Chondrocyte (in vitro differentiated cells): ENCODE results near the gene FAT1. TPM values are rescaled to one million over a fixed set of nuclear protein-coding genes. Genes with fewer than 3 reads are reported as not detected.

Experiments
- DNase-seq: peaks from one replicate; pipeline ENCODE4 v3.0.0; 2021; ENCODE audit warnings: mixed read lengths, low spot score
- H3K27ac Mint-ChIP-seq: one replicate; pipeline ENCODE4 v1.8.0; 2021; ENCODE audit warnings: mild to moderate bottlenecking, moderate library complexity, mixed read lengths; ENCODE audit not compliant: unreplicated experiment
- H3K27me3 Mint-ChIP-seq: 2 replicates; pipeline ENCODE4 v1.8.0; 2021; ENCODE audit warnings: low read depth, mixed read lengths
- H3K36me3 Mint-ChIP-seq: 2 replicates; pipeline ENCODE4 v1.8.0; 2021; ENCODE audit warnings: low read depth, mixed read lengths
- H3K4me1 Mint-ChIP-seq: 2 replicates; pipeline ENCODE4 v1.8.0; 2021; ENCODE audit warnings: low read depth, mild to moderate bottlenecking, mixed read lengths
- H3K4me3 Mint-ChIP-seq: one replicate; pipeline ENCODE4 v1.8.0; 2021; ENCODE audit warnings: mild to moderate bottlenecking, moderate library complexity, mixed read lengths; ENCODE audit not compliant: unreplicated experiment
- H3K9me3 Mint-ChIP-seq: 2 replicates; pipeline ENCODE4 v1.8.0; 2021; ENCODE audit warnings: low read depth, mixed read lengths
- total RNA-seq: library from RNA; stranded (reverse); gene quantifications from 3 replicates; pipeline ENCODE4 v1.2.1, GENCODE V29; 2021
- TF ChIP-seq, protein P1 (sequence below): fragments of 200-600 bp; sonication (generic); IDR thresholded peaks from 2 replicates; pipeline ENCODE4 v1.5.0; 2021; ENCODE audit warnings: antibody characterized with exemption, mild to moderate bottlenecking, moderate library complexity

The FAT1 gene
- total RNA-seq, 1 donor from 2014 or later = 671 TPM

DNA sequence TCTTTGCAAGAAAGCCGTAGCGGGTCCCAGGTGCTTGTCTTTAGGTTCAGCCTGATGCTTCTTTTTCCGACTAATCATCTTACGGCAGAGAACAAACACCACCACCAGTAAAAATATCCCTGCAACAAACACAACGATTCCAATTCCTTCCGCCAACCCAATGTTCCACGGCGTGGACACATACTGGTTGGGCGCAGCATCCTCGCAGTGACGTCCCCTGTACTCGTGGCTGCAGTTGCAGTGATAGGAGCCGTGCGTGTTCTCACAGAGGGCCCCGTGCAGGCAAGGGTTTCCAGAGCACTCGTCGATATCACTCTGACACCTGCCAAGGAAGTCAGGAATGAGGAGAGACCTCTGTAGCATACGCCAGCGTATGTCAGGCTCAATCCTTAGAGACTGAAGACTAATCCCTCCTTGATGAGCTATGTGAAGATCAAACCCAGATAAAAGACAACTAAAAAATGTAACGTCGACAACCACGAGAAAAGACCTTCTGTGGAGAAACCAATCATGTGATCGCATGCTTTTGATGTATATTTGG is 126.7 kb downstream of the FAT1 start:
- Mint-ChIP-seq H3K27me3 (no peaks in the 10 kb centered on the region), H3K27ac (peak overlapping the region; percentile 3), H3K36me3 (peaks cover 68% of the 10 kb centered on the region), H3K4me1 (no peaks in the 10 kb centered on the region), H3K9me3 (no peaks in the 10 kb centered on the region), H3K4me3 (no peak overlapping the region)
- no peak for DNase-seq
- TF ChIP-seq, protein P1, sequence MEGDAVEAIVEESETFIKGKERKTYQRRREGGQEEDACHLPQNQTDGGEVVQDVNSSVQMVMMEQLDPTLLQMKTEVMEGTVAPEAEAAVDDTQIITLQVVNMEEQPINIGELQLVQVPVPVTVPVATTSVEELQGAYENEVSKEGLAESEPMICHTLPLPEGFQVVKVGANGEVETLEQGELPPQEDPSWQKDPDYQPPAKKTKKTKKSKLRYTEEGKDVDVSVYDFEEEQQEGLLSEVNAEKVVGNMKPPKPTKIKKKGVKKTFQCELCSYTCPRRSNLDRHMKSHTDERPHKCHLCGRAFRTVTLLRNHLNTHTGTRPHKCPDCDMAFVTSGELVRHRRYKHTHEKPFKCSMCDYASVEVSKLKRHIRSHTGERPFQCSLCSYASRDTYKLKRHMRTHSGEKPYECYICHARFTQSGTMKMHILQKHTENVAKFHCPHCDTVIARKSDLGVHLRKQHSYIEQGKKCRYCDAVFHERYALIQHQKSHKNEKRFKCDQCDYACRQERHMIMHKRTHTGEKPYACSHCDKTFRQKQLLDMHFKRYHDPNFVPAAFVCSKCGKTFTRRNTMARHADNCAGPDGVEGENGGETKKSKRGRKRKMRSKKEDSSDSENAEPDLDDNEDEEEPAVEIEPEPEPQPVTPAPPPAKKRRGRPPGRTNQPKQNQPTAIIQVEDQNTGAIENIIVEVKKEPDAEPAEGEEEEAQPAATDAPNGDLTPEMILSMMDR = no peak

DNA sequence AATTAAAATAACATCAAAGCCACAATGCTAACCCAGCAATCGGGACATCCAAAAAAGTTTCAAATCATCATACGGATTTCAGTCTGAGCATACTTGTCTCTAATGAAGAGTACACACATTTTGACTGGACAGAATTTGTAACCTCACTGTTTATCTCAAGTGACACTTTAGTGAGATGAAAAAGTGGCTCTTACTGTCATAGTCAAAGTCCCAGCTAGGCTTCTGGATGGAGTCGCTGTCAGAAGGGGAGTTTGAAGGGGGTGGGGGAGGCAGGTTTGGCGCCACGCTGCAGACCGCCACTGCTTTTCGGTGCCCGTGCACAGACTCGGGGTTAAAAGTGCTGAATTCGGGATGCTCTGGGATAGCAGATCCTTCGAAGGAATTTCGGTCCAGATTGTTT is 127.3 kb downstream of the FAT1 start:
- H3K27me3 Mint-ChIP-seq = no peaks in the 10 kb centered on the region
- no peaks in the 10 kb centered on the region for H3K4me1 Mint-ChIP-seq
- peaks cover 64% of the 10 kb centered on the region for H3K36me3 Mint-ChIP-seq
- no peak overlapping the region for H3K27ac Mint-ChIP-seq
- DNase-seq = no peak
- no peaks in the 10 kb centered on the region for H3K9me3 Mint-ChIP-seq
- TF ChIP-seq, protein P1 = no peak
- no peak overlapping the region for H3K4me3 Mint-ChIP-seq

DNA sequence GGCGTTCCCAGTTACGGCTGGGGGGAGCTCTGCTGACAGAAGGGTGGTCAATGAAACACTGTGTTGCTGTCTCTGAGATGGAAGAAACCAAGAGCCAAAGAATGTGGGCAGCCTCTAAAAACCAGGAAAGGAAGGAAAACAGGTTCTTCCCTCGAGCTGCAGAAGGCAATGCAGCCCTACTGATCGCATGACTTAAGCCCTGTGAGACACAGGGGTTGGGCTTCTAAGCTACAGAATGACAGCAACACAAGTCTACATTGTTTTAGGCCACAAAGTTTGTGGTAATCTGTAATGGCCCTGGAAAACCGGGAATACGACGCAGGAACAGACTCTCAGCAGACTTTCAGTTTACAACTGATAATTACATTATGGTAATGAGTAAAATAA is 130.1 kb downstream of the FAT1 start:
- Mint-ChIP-seq H3K4me3 (no peak overlapping the region), H3K9me3 (no peaks in the 10 kb centered on the region), H3K4me1 (no peaks in the 10 kb centered on the region), H3K36me3 (peaks cover 50% of the 10 kb centered on the region), H3K27me3 (no peaks in the 10 kb centered on the region), H3K27ac (no peak overlapping the region)
- no peak for DNase-seq
- TF ChIP-seq, protein P1 = no peak

DNA sequence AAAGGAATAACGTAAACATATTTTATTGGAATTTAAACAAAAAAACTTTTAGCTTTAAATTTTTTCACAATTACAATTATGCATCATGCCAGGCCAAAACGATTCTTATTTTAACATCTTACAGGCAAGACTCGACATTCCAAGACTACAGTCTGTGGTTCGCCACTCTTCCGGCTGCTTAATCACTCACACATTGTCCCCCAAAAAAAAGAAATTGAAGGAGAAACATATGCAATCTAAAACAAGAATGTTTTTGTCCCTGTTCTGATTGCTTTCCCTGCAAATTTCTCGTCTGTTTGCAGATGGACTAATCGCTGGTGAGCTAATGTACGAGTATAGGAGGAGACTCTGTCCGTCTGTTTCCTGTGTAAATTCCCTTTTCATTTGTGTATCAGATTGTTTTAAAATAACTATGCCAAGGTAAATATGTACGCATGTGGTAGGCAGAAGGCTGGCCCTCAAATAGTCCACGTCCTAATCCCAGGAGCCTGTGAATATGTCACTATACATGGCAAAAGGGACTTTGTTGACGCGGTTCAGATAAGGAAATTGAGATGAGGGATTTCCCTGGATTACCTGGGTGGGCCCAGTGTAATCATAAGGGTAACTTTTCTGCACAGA is 130.6 kb downstream of the FAT1 start:
- Mint-ChIP-seq H3K27ac (no peak overlapping the region), H3K27me3 (no peaks in the 10 kb centered on the region), H3K4me1 (no peaks in the 10 kb centered on the region), H3K36me3 (peaks cover 54% of the 10 kb centered on the region), H3K4me3 (no peak overlapping the region), H3K9me3 (no peaks in the 10 kb centered on the region)
- TF ChIP-seq, protein P1 = no peak
- no peak for DNase-seq

DNA sequence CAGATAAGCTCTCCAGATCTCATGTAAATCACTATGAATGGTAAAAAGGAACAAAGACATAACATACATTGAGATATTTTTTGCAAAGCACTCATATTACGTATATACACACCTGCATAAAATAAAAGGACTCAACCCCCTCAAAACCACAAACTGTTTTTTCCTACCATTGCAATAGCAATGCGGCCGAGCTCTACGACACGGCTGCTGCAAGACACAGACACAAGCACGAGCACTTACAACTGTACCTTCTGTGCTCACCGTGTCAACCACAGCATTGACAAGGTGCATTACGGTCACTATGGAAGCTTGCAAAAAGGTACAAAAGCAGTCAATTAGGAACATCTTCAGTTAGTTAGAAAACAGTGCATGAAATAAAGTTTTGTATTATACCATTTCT is 131.2 kb downstream of the FAT1 start:
- peaks cover 51% of the 10 kb centered on the region for H3K36me3 Mint-ChIP-seq
- H3K9me3 Mint-ChIP-seq = no peaks in the 10 kb centered on the region
- TF ChIP-seq, protein P1 = no peak
- no peaks in the 10 kb centered on the region for H3K27me3 Mint-ChIP-seq
- H3K4me1 Mint-ChIP-seq = no peaks in the 10 kb centered on the region
- peak overlapping the region; percentile 28 for H3K27ac Mint-ChIP-seq
- DNase-seq = no peak
- H3K4me3 Mint-ChIP-seq = no peak overlapping the region
